Natural killer cell (primary cell): ENCODE measurements around the gene C19orf25. TPM values are rescaled to one million over a fixed set of nuclear protein-coding genes. Genes with fewer than 3 reads are reported as not detected.
"Not testable (repeated sequence)": the region's sequence is repeated elsewhere in the genome, so short reads cannot be mapped to it uniquely, and the experiment has no call there.

ENCODE experiments used
- ATAC-seq, 3 donors: fragments of 150-1000 bp in 2 of 3; fragments of 200-7000 bp in 1 of 3; cut with Tn5 transposase; 1 replicate in 1 of 3; 2 replicates in 2 of 3; pipeline ENCODE4 v1.10.0; 2021; ENCODE audit warnings: mild to moderate bottlenecking in 2 of 3, moderate library complexity in 2 of 3
- DNase-seq, 2 donors: peaks; one replicate each; pipeline versions ENCODE4 v3.0.0 to v3.0.0-alpha.2; 2013 to 2021; ENCODE audit warnings: mixed read lengths in 1 of 2
- H3K27ac ChIP-seq: one replicate; pipeline ENCODE4 v1.5.1; 2013; ENCODE audit warnings: mild to moderate bottlenecking, low read length
- H3K27me3 ChIP-seq: one replicate; pipeline ENCODE4 v1.6.1; 2013; ENCODE audit warnings: low read length; ENCODE audit not compliant: control insufficient read depth, insufficient read depth
- H3K36me3 ChIP-seq: one replicate; pipeline ENCODE4 v1.6.1; 2013; ENCODE audit warnings: low read length; ENCODE audit not compliant: control insufficient read depth, insufficient read depth
- H3K4me1 ChIP-seq: one replicate; pipeline ENCODE4 v1.6.1; 2013; ENCODE audit warnings: low read length; ENCODE audit not compliant: control insufficient read depth, insufficient read depth
- H3K4me3 ChIP-seq: one replicate; pipeline ENCODE4 v1.5.1; 2013; ENCODE audit warnings: low read length
- H3K9me3 ChIP-seq: one replicate; pipeline ENCODE4 v1.6.1; 2013; ENCODE audit warnings: low read length; ENCODE audit not compliant: control insufficient read depth, insufficient read depth
- H3K27ac Mint-ChIP-seq, 2 donors: one replicate each; pipeline ENCODE4 v1.8.0; 2022; ENCODE audit warnings: mild to moderate bottlenecking in 2 of 2, mixed read lengths in 2 of 2, moderate library complexity in 1 of 2
- H3K27me3 Mint-ChIP-seq, 2 donors: one replicate each; pipeline ENCODE4 v1.8.0; 2022; ENCODE audit warnings: low read depth in 2 of 2, mixed read lengths in 2 of 2
- H3K36me3 Mint-ChIP-seq: one replicate; pipeline ENCODE4 v1.8.0; 2022; ENCODE audit warnings: mixed read lengths
- H3K4me1 Mint-ChIP-seq, 2 donors: one replicate each; pipeline ENCODE4 v1.8.0; 2022; ENCODE audit warnings: mixed read lengths in 2 of 2
- H3K4me3 Mint-ChIP-seq: one replicate; pipeline ENCODE4 v1.8.0; 2022; ENCODE audit warnings: mild to moderate bottlenecking, moderate library complexity, mixed read lengths
- H3K9me3 Mint-ChIP-seq, 2 donors: one replicate each; pipeline ENCODE4 v1.8.0; 2022; ENCODE audit warnings: mixed read lengths in 2 of 2
- CTCF ChIP-seq: fragments of 200-600 bp; IDR thresholded peaks from one replicate; pipeline ENCODE4 v1.8.0; 2022; ENCODE audit warnings: antibody characterized with exemption
- WGBS: methylation state at CpG from one replicate; pipeline ENCODE4 v1.1.7; 2013; ENCODE audit warnings: missing lambda C conversion rate; ENCODE audit not compliant: insufficient coverage; 5-methylcytosine and 5-hydroxymethylcytosine counted together
- intact Hi-C: fragments of 100-400 bp; cut with micrococcal nuclease; formaldehyde crosslinking; loops from one replicate; pipeline ENCODE4 v1.14.2; 2022
- total RNA-seq, 4 donors: library from RNA; stranded (reverse); fragments of 120-200 nt in 1 of 4; gene quantifications; one replicate each; pipeline versions ENCODE4 v1.2.3 to v1.2.4, GENCODE V29; 2013 to 2022

C19orf25 gene
- total RNA-seq, 3 donors from 2014 or later (not counting 1 experiment from before 2014, with no cell fraction given): 30.2 to 42.2 (median 34.3) TPM

GRCh38 chr19:1440418-1440801, 38.6 kb downstream of the C19orf25 start:
- intact Hi-C loops: no loop called here
- no peaks in the 10 kb centered on the region for H3K9me3 Mint-ChIP-seq
- no peaks in the 10 kb centered on the region for H3K27me3 Mint-ChIP-seq
- H3K4me1 Mint-ChIP-seq: peaks cover 17 to 35% of the 10 kb centered on the region in 2 donors
- H3K36me3 ChIP-seq: peaks cover 35% of the 10 kb centered on the region
- DNase-seq (no peak), ATAC-seq (no peak)
- TF ChIP-seq CTCF: no peak
- H3K27ac Mint-ChIP-seq: peak overlapping the region; percentile 69 to 71
- H3K4me1 ChIP-seq: peaks cover 41% of the 10 kb centered on the region
- H3K4me3 Mint-ChIP-seq: peak overlapping the region; percentile 95
- no peak overlapping the region for H3K27ac ChIP-seq
- 97% methylated on average over 15 of the region's 15 CpGs for WGBS
- H3K4me3 ChIP-seq: no peak overlapping the region
- no peaks in the 10 kb centered on the region for H3K36me3 Mint-ChIP-seq
- no peaks in the 10 kb centered on the region for H3K27me3 ChIP-seq
- no peaks in the 10 kb centered on the region for H3K9me3 ChIP-seq

GRCh38 chr19:1439525-1440417, 39.2 kb downstream of the C19orf25 start:
- DNase-seq, H3K27ac ChIP-seq, H3K9me3 Mint-ChIP-seq, H3K9me3 ChIP-seq, intact Hi-C loops, H3K27me3 Mint-ChIP-seq, H3K36me3 Mint-ChIP-seq, H3K27me3 ChIP-seq, ATAC-seq: not testable (repeated sequence)
- Mint-ChIP-seq H3K4me3 (peak overlapping the region; percentile 95), H3K27ac (peak overlapping the region; percentile 43 to 100), H3K4me1 (peaks cover 15 to 28% of the 10 kb centered on the region in 2 donors)
- WGBS: 82% methylated on average over 57 of the region's 57 CpGs
- Histone ChIP-seq H3K4me1 (peaks cover 36% of the 10 kb centered on the region), H3K4me3 (peak overlapping the region; percentile 88), H3K36me3 (peaks cover 40% of the 10 kb centered on the region)

GRCh38 chr19:1438933-1439354, 40.1 kb downstream of the C19orf25 start:
- H3K9me3 ChIP-seq: no peaks in the 10 kb centered on the region
- ATAC-seq (no peak), DNase-seq (peak in 1 of 2 donors; percentile 38)
- no peaks in the 10 kb centered on the region for H3K27me3 ChIP-seq
- TF ChIP-seq CTCF: no peak
- peak overlapping the region; percentile 88 for H3K4me3 ChIP-seq
- H3K9me3 Mint-ChIP-seq: no peaks in the 10 kb centered on the region
- peaks cover 11 to 25% of the 10 kb centered on the region in 2 donors for H3K4me1 Mint-ChIP-seq
- peaks cover 31% of the 10 kb centered on the region for H3K4me1 ChIP-seq
- intact Hi-C loops: loop anchor here (1.0 kb wide), 1 partner anchor 32 kb away; the partner anchor contains the start of gene DAZAP1
- H3K4me3 Mint-ChIP-seq: peak overlapping the region; percentile 95
- peaks cover 46% of the 10 kb centered on the region for H3K36me3 ChIP-seq
- no peak overlapping the region for H3K27ac ChIP-seq
- peak overlapping the region; percentile 91 to 100 for H3K27ac Mint-ChIP-seq
- WGBS: under 1% methylated on average over 26 of the region's 26 CpGs
- no peaks in the 10 kb centered on the region for H3K36me3 Mint-ChIP-seq
- H3K27me3 Mint-ChIP-seq: no peaks in the 10 kb centered on the region
